MCF 10A (cell line): Measurements from ENCODE around the gene GNB2. TPM values are rescaled to one million over a fixed set of nuclear protein-coding genes. Genes with fewer than 3 reads are reported as not detected.

ENCODE experiments used
- BruUV-seq: library from RNA; stranded (reverse); fragments of 400-500 nt; replicated peaks from 2 replicates; lab custom pipeline; 2021; lab: Mats Ljungman, UMichigan
- CTCF ChIA-PET: fragments of 300-600 bp; sonication (Branson Sonifier 250); formaldehyde crosslinking; extraction: SDS; loops from one replicate; lab custom pipeline; 2021; ENCODE audit warnings: antibody characterized with exemption, inconsistent platforms; lab: Yijun Ruan, JAX
- POLR2A ChIA-PET: fragments of 300-600, 350-650 bp; sonication (Branson Sonifier 250); formaldehyde crosslinking; extraction: SDS; loops from one replicate; lab custom pipeline; 2020; ENCODE audit warnings: antibody characterized with exemption, inconsistent platforms; lab: Yijun Ruan, JAX
- DNase-seq: peaks from one replicate; pipeline ENCODE4 v3.0.0-alpha.2; 2018; ENCODE audit not compliant: unreplicated experiment
- H3K27ac Mint-ChIP-seq: one replicate; pipeline ENCODE4 v1.8.0; 2022; ENCODE audit warnings: mild to moderate bottlenecking, low read depth, mixed read lengths; ENCODE audit not compliant: unreplicated experiment
- H3K27me3 Mint-ChIP-seq: one replicate; pipeline ENCODE4 v1.8.0; 2022; ENCODE audit warnings: mixed read lengths; ENCODE audit not compliant: insufficient read depth, unreplicated experiment
- H3K36me3 Mint-ChIP-seq: one replicate; pipeline ENCODE4 v1.8.0; 2022; ENCODE audit warnings: mild to moderate bottlenecking, moderate library complexity, mixed read lengths; ENCODE audit not compliant: insufficient read depth, unreplicated experiment
- H3K4me1 Mint-ChIP-seq: one replicate; pipeline ENCODE4 v1.8.0; 2022; ENCODE audit warnings: mixed read lengths; ENCODE audit not compliant: insufficient read depth, unreplicated experiment
- H3K4me3 Mint-ChIP-seq: one replicate; pipeline ENCODE4 v1.8.0; 2022; ENCODE audit warnings: mild to moderate bottlenecking, moderate library complexity, mixed read lengths; ENCODE audit not compliant: unreplicated experiment
- H3K9me3 Mint-ChIP-seq: one replicate; pipeline ENCODE4 v1.8.0; 2022; ENCODE audit warnings: mixed read lengths; ENCODE audit not compliant: unreplicated experiment
- intact Hi-C: fragments of 100-400 bp; cut with micrococcal nuclease; formaldehyde crosslinking; loops from 2 replicates; pipeline ENCODE4 v1.14.1; 2022
- total RNA-seq: library from RNA; stranded (reverse); gene quantifications from 2 replicates; pipeline ENCODE4 v1.2.3, GENCODE V29; 2022
- TF ChIP-seq, protein P1 (sequence below): fragments of 200-600 bp; IDR thresholded peaks from one replicate; pipeline ENCODE4 v1.8.0; 2022; ENCODE audit warnings: antibody characterized with exemption, mild to moderate bottlenecking; ENCODE audit not compliant: unreplicated experiment

GNB2 gene
- total RNA-seq, 1 experiment from 2014 or later: 201 TPM

DNA sequence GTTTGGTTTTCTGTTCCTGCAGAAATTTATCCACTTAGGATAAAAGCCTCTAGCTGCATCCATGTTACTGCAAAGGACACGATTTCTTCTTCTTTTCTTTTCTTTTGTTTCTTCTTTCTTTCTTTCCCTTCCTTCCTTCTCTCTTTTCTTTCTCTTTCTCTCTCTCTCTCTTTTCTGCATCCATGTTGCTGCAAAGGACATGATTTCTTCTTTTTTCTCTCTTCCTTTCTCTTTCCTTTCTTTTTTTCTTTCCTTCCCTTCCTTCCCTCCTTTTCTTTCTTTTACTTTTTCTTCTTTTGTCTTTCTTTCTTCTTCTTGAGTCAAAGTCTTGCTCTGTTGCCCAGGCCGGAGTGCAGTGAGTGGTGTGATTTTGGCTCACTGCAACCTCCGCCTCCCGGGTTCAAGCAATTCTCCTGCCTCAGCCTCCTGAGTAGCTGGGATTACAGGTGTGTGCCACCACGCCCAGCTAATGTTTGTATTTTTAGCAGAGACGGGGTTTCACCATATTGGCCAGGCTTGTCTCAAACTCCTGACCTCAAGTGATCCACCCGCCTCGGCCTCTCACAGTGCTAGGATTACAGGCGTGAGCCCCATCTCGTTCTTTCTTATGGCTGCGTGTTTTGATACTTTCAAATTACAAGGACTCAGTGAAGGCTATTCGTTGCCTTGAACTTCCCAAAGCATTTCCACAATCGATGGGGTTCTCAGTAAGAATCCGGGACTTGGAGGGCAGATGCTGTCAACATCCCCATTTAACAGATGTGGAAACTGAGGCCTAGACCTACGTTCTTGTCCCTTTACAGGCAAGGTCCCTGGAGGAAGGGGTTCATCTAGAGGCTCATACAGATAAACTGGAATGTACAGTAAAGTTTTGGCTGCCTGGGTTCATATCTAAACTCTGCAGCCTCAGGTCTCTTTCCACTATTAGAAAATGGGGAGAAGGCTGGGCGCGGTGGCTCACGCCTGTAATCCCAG lies 1.9 kb upstream of the GNB2 start:
- Mint-ChIP-seq H3K27me3 (no peaks in the 10 kb centered on the region), H3K27ac (no peak overlapping the region), H3K36me3 (peaks cover 5% of the 10 kb centered on the region), H3K9me3 (no peaks in the 10 kb centered on the region), H3K4me3 (no peak overlapping the region), H3K4me1 (peaks cover 11% of the 10 kb centered on the region)
- TF ChIP-seq, protein P1, sequence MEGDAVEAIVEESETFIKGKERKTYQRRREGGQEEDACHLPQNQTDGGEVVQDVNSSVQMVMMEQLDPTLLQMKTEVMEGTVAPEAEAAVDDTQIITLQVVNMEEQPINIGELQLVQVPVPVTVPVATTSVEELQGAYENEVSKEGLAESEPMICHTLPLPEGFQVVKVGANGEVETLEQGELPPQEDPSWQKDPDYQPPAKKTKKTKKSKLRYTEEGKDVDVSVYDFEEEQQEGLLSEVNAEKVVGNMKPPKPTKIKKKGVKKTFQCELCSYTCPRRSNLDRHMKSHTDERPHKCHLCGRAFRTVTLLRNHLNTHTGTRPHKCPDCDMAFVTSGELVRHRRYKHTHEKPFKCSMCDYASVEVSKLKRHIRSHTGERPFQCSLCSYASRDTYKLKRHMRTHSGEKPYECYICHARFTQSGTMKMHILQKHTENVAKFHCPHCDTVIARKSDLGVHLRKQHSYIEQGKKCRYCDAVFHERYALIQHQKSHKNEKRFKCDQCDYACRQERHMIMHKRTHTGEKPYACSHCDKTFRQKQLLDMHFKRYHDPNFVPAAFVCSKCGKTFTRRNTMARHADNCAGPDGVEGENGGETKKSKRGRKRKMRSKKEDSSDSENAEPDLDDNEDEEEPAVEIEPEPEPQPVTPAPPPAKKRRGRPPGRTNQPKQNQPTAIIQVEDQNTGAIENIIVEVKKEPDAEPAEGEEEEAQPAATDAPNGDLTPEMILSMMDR: no peak
- intact Hi-C loops: loop anchor here (5.0 kb wide), 2 partner anchors 44 to 194 kb away; partner anchors contain the start of gene TSC22D4
- BruUV-seq: no TSS peak
- ChIA-PET CTCF (no interaction called here), POLR2A (interaction anchor here (1.4 to 1.7 kb wide), 2 partner anchors 55 to 235 kb away, joined by 3 to 6 read pairs; partner anchors contain the start of gene PPP1R35)
- DNase-seq: no peak

GRCh38 chr7:100673942-100674410 lies 436 bp downstream of the GNB2 start:
- peak overlapping the region; percentile 76 for H3K4me3 Mint-ChIP-seq
- H3K27ac Mint-ChIP-seq: peak overlapping the region; percentile 94
- ChIA-PET CTCF (interaction anchor here (0.7 to 10.0 kb wide), 2 partner anchors 17 to 609 kb away, joined by 3 to 103 read pairs; no protein-coding TSS in a partner anchor), POLR2A (interaction anchor here (1.1 to 5.0 kb wide), 5 partner anchors 16 to 238 kb away, joined by 3 to 25 read pairs (median 5); partner anchors contain the start of genes FBXO24, GIGYF1, LRCH4 and MOSPD3)
- H3K9me3 Mint-ChIP-seq: no peaks in the 10 kb centered on the region
- H3K27me3 Mint-ChIP-seq: no peaks in the 10 kb centered on the region
- TF ChIP-seq, protein P1: no peak
- peak; percentile 52 for DNase-seq
- BruUV-seq: no TSS peak
- intact Hi-C loops: loop anchor here (2.0 to 5.0 kb wide), 3 partner anchors 47 to 197 kb away; partner anchors contain the start of genes MOSPD3 and TSC22D4
- peaks cover 25% of the 10 kb centered on the region for H3K36me3 Mint-ChIP-seq
- H3K4me1 Mint-ChIP-seq: peaks cover 11% of the 10 kb centered on the region

- Mint-ChIP-seq H3K27me3 (no peaks in the 10 kb centered on the region), H3K4me1 (peaks cover 11% of the 10 kb centered on the region), H3K36me3 (peaks cover 31% of the 10 kb centered on the region), H3K9me3 (no peaks in the 10 kb centered on the region), H3K27ac (peak overlapping the region; percentile 94), H3K4me3 (peak overlapping the region; percentile 76)
- no peak for DNase-seq
- CTCF ChIA-PET: interaction anchor here (0.7 to 10.0 kb wide), 2 partner anchors 17 to 608 kb away, joined by 3 to 103 read pairs; no protein-coding TSS in a partner anchor
- intact Hi-C loops: loop anchor here (2.0 to 5.0 kb wide), 3 partner anchors 47 to 197 kb away; partner anchors contain the start of genes MOSPD3 and TSC22D4
- BruUV-seq: no TSS peak
- POLR2A ChIA-PET: interaction anchor here (1.1 to 5.0 kb wide), 5 partner anchors 15 to 239 kb away, joined by 3 to 25 read pairs (median 5); partner anchors contain the start of genes FBXO24, GIGYF1, LRCH4 and MOSPD3
- TF ChIP-seq, protein P1: no peak
Observed at GRCh38 chr7:100674411-100675104, 1.0 kb downstream of the GNB2 start.
